NCI-H2196 (cell line): ENCODE data around the gene ESYT2.
"Not testable (repeated sequence)": the region's sequence is repeated elsewhere in the genome, so short reads cannot be mapped to it uniquely, and the experiment has no call there.

Experiments
- DNase-seq: peaks from one replicate; lab custom pipeline; 2025; ENCODE audit not compliant: unreplicated experiment; lab: John Stamatoyannopoulos, UW

The ESYT2 gene

DNA sequence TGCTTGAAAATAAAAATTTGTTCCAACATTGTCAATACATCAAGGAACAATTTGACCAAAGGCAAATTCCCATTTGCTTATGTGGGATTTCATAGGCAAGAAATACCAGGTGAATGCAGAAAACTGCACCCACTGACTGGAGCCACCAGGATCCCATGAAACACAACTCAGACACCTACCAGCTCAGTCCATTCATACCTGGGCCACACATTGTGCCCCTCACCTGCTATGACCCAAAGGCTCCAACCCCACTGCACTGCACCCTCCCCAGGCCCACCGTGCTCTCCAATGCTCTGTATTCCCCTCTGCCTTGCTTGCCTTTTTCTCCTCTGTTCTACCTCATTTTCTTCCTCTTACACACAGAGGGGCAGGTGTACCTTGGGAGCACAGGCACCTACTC lies 130.0 kb downstream of the ESYT2 start:
- no peak for DNase-seq

DNA sequence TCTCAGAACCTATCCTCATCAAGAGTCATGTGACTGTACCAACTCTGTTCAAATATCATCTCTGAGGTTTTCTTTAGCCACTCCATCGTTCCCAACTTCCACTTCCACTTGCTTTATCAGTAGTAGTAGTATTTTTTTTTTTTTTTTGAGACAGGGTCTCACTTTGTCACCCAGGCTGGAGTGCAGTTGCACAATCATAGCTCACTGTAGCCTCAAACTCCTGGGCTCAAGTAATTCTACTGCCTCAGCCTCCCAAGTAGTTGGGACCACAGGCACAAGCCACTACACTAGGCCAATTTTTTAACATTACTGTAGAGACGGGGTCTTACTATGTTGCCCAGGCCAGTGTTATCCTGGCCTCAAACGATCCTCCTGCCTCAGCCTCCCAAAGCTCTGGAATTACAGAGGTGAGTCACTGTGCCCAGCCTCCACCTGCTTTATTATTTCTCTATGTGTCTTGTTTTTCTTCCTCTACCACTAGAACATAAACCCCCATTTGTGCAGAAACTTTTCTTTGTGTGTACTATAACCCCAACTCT lies 130.6 kb downstream of the ESYT2 start:
- DNase-seq: no peak

DNA sequence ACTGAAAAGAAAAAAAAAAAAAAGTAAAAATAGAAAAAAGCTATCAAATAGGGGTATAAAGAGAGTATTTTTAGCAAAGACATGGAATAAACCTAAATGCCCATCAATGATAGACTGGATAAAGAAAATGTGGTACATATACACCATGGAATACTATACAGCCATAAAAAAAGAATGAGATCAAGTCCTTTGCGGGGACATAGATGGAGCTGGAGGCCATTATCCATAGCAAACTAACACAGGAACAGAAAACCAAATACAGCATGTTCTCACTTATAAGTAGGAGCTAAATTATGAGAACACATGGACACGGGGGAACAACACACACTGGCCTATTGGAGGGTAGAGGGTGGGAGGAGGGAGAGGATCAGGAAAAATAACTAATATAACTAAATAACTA lies 131.7 kb downstream of the ESYT2 start:
- DNase-seq: not testable (repeated sequence)

DNA sequence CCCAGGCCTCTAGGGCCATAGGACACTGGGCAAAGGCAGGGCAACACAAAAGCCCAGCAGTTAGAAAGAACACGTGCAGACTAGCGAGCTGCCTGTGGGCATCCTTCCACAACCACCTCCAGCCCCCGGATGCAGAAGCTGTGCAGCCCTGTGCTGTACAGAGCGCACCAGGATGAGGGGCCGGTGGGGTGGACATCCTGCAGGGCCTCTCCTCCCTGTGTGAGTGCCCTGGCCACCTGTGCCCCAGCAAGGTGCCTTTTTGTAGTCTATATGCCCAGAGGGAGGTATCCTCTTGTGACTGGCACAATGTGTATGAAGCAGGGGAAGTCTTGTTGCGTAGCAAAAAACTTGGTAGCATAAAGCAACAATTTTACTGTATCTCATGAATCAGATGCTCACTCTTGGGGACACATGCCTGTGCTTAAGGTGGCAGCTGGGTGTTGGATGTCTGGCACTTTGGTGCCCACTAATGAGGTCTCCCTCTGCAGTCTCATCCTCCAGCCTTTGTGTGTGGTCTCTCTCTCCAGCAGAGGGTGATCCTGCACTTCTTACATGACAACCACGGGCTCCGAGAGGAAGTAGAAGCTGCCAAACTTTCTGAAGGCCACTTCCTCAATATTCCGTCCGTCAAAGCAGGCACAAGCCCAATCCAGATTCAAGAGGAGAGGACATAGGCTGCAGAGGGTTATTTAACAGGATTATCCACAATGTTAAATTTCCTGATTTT lies 133.4 kb downstream of the ESYT2 start:
- peak; percentile 2 for DNase-seq

DNA sequence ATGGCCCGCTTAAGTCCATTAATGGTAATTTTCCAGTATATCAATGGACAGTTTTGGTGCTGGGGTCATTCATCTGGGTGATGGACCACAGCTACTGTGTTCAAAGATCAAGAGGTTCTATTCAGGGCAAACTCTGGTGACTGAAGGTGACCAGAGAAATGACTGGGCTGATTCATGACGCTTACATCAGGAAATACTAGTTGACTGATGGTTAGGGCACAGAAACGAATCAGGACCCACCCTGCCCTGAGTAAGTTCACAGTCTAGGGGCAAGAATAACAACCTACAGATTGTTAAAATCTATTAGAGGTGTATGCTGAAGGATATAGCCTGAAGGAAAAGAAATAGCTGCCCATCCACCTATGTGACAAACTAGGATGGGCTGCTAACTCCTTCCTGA lies 134.3 kb downstream of the ESYT2 start:
- DNase-seq: no peak

DNA sequence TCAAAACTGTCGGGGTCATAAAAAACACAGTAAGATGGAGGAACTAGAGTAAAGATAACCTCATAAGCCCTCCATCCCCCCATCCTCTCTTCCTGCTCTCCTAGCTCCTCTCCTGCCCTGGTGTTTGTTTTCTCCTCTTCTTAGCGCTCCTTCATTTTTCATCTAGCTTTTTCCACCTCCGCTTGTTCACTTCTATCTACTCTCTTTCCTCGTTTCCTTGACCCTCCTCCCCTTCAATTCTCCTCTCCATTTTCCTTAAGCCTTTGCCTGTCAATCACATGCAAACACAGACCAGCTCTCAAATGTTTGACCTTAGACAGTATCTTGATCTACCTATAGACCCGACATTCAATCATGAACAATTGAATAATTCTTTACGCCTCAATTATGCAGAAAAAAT lies 134.7 kb downstream of the ESYT2 start:
- no peak for DNase-seq

DNA sequence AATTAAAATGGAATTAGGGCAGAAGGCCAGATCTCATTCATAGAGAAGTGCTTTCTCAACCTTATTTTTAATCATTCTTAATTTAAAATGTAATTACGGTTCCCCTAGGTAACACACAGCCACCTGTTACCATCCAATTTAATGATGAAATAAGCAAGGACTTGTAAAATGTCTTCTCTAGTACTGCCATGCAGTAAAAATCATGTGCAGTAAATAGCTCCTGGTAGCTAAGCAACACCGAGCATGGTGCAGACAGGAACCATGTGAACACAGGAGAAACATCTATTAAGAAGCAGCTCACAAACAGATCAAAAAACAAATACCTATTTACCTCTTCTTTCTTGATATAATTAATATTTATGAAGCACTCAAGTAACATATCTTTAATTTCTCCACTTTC lies 139.8 kb downstream of the ESYT2 start:
- no peak for DNase-seq

DNA sequence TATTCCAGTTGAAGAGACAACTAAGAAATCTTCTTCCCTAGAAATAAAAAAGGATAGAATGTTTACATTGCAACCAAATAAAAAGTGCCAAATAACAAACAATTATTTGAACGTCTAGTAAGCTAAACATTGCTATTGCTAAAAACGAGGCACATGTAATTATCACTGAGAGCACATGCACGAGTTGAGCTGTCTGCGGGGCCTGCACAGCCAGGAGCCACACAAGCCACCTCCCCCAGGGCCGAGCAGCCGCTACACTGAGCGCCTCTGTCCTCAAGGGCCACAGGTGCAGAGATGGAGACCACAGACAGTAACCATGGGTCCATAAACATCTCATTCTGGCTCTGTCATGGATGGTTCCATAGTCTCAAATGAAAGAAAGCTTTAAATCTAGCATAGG lies 141.9 kb downstream of the ESYT2 start:
- DNase-seq: no peak

DNA sequence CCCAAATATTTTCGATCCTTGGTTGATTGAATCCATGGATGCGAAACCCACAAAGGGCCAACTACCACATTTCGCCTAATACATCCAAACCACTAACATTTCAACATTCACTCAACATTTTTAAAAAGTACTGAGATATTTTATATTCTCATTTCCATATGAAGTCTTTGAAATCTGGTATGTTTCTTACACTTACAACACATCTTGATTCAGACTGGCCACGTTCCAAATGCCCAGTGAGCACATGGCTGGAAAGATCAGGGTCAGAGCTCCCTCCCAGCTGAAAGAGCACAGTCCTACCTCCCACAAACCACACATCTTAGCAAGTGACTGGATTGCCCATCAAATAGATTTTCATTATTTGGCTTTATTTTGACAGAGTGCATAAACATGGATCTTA lies 143.6 kb downstream of the ESYT2 start:
- no peak for DNase-seq

DNA sequence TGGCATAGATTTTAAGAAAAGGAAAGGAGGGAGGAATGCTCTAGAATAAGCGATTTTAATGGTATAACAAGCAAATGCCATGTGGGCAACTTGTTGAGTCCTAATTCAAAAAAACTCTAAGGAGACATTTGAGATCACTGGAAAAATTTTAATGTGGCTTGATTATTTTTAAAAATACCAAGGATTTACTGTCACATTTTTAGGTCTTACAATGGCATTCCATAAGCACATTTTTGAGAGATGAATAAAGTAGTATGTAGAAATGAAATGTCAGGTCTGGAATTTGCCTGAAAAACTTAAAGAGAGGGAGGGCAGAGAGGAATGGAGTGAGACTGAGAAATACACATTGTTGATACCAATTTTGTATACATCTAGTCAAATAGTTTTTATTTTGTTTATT lies 145.0 kb downstream of the ESYT2 start:
- DNase-seq: no peak

DNA sequence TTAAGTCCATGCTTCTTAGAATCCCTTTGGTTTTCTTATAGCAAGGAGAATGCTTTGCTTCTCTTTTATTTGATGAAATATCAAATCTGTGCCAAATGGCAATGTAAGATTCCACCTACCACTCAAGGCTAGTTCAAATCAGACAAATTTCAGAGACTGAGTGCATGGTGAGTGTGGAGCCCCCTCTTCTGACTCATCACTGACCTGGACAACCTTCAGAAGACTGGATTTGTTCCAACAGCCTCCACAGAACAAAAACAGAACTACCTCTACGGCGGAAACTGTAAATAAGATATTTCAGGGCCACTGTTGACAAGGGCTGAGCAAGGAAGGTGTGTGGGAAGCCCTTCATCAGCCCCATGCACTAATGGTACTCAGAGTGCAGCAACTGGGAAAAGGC lies 145.8 kb downstream of the ESYT2 start:
- DNase-seq: no peak

DNA sequence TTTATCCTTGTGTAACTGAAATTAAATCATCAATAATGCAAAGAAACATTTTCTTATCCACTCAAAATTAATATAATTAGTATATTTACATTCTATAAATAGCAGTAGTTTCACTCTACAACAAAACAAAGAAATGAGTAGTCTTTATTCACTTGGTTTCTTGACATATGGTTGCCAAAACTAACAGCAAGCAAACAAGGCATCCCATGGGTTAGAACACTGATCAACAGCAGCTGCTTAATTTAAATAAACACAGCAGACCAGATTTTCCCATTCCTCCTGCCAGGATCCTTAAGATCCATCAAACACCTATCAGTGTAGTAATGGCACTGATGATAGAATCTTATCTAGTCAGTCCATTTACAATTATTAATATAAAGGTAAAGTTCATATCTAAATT lies 146.9 kb downstream of the ESYT2 start:
- DNase-seq: no peak
